Astrocyte (in vitro differentiated cells and primary cell): ENCODE data around the gene ACSF2. TPM values are rescaled to one million over a fixed set of nuclear protein-coding genes. Genes with fewer than 3 reads are reported as not detected.

ENCODE experiments used
- DNase-seq: peaks from one replicate; pipeline ENCODE4 v3.0.0-alpha.2; 2010; ENCODE audit warnings: low read depth
- FAIRE-seq: peaks from 2 replicates; lab custom pipeline; 2011; peaks lifted over from hg19 to GRCh38; lab: Jason Lieb, UNC
- H2AFZ ChIP-seq: 2 replicates; pipeline ENCODE4 v1.6.0; 2012; ENCODE audit warnings: low read depth, low read length, inconsistent platforms
- H3K27ac ChIP-seq: 2 replicates; pipeline ENCODE4 v1.5.1; 2011; ENCODE audit warnings: low read depth, low read length, inconsistent platforms
- H3K27me3 ChIP-seq: 2 replicates; pipeline ENCODE4 v1.6.0; 2011; ENCODE audit warnings: low read length, inconsistent platforms; ENCODE audit not compliant: insufficient read depth
- H3K36me3 ChIP-seq: 2 replicates; pipeline ENCODE4 v1.5.1; 2011; ENCODE audit warnings: low read length, inconsistent platforms; ENCODE audit not compliant: insufficient read depth
- H3K4me1 ChIP-seq: 2 replicates; pipeline ENCODE4 v1.5.1; 2011; ENCODE audit warnings: low read length, inconsistent platforms; ENCODE audit not compliant: insufficient read depth
- H3K4me2 ChIP-seq: 2 replicates; pipeline ENCODE4 v1.6.0; 2012; ENCODE audit warnings: low read length, inconsistent platforms
- H3K4me3 ChIP-seq: 2 replicates; pipeline ENCODE4 v1.5.1; 2011; ENCODE audit warnings: low read depth, mild to moderate bottlenecking, low read length, inconsistent platforms; ENCODE audit not compliant: insufficient read depth
- H3K79me2 ChIP-seq: 2 replicates; pipeline ENCODE4 v1.6.0; 2012; ENCODE audit warnings: mild to moderate bottlenecking, low read length, inconsistent platforms; ENCODE audit not compliant: insufficient read depth
- H3K9ac ChIP-seq: 2 replicates; pipeline ENCODE4 v1.6.0; 2012; ENCODE audit warnings: mild to moderate bottlenecking, low read length, inconsistent platforms
- H3K9me3 ChIP-seq: 2 replicates; pipeline ENCODE4 v1.5.1; 2012; ENCODE audit warnings: low read depth, mild to moderate bottlenecking, low read length, inconsistent platforms; ENCODE audit not compliant: insufficient read depth
- H4K20me1 ChIP-seq: 2 replicates; pipeline ENCODE4 v1.6.0; 2012; ENCODE audit warnings: low read length, inconsistent platforms; ENCODE audit not compliant: insufficient read depth
- H3K27ac Mint-ChIP-seq: one replicate; pipeline ENCODE4 v1.8.0; 2021; ENCODE audit warnings: mild to moderate bottlenecking, mixed read lengths; ENCODE audit not compliant: unreplicated experiment
- H3K27me3 Mint-ChIP-seq: one replicate; pipeline ENCODE4 v1.8.0; 2021; ENCODE audit warnings: low read depth, mixed read lengths; ENCODE audit not compliant: unreplicated experiment
- H3K36me3 Mint-ChIP-seq: one replicate; pipeline ENCODE4 v1.8.0; 2021; ENCODE audit warnings: low read depth, mixed read lengths; ENCODE audit not compliant: unreplicated experiment
- H3K4me1 Mint-ChIP-seq: one replicate; pipeline ENCODE4 v1.8.0; 2021; ENCODE audit warnings: low read depth, mixed read lengths; ENCODE audit not compliant: unreplicated experiment
- H3K4me3 Mint-ChIP-seq: one replicate; pipeline ENCODE4 v1.8.0; 2021; ENCODE audit warnings: mild to moderate bottlenecking, moderate library complexity, mixed read lengths; ENCODE audit not compliant: unreplicated experiment
- H3K9me3 Mint-ChIP-seq: one replicate; pipeline ENCODE4 v1.8.0; 2021; ENCODE audit warnings: mild to moderate bottlenecking, mixed read lengths; ENCODE audit not compliant: unreplicated experiment
- CTCF ChIP-seq: IDR thresholded peaks from 2 replicates; pipeline ENCODE4 v1.5.1; 2011; ENCODE audit warnings: low read depth, mild to moderate bottlenecking, inconsistent platforms, low read length, moderate library complexity; ENCODE audit not compliant: insufficient read depth
- EZH2 ChIP-seq: IDR thresholded peaks from 2 replicates; pipeline ENCODE4 v1.6.1; 2012; ENCODE audit warnings: mild to moderate bottlenecking, low read length, inconsistent platforms; ENCODE audit not compliant: insufficient read depth
- total RNA-seq: library from RNA; stranded (reverse); gene quantifications from 2 replicates; pipeline ENCODE4 v1.2.1, GENCODE V29; 2021

The ACSF2 gene
- total RNA-seq, 1 donor from 2014 or later: 28.3 TPM

- Histone ChIP-seq H3K27ac (no peak overlapping the region), H3K36me3 (no peaks in the 10 kb centered on the region), H2AFZ (no peak overlapping the region), H3K4me3 (no peak overlapping the region), H3K79me2 (no peaks in the 10 kb centered on the region), H3K27me3 (peaks cover 2% of the 10 kb centered on the region), H3K9ac (no peak overlapping the region), H3K9me3 (no peaks in the 10 kb centered on the region), H3K4me2 (no peak overlapping the region), H4K20me1 (no peaks in the 10 kb centered on the region), H3K4me1 (no peaks in the 10 kb centered on the region)
- Mint-ChIP-seq H3K9me3 (no peaks in the 10 kb centered on the region), H3K4me1 (peaks cover 2% of the 10 kb centered on the region), H3K27ac (no peak overlapping the region), H3K4me3 (no peak overlapping the region), H3K36me3 (no peaks in the 10 kb centered on the region), H3K27me3 (peaks cover 24% of the 10 kb centered on the region)
- TF ChIP-seq EZH2 (no peak), CTCF (no peak)
- DNase-seq (no peak), FAIRE-seq (no peak)
Measured at GRCh38 chr17:50522766-50523165, 96.7 kb downstream of the ACSF2 start.

- Histone ChIP-seq H4K20me1 (no peaks in the 10 kb centered on the region), H3K27me3 (peaks cover 2% of the 10 kb centered on the region), H3K4me1 (no peaks in the 10 kb centered on the region), H3K9ac (no peak overlapping the region), H2AFZ (no peak overlapping the region), H3K4me3 (no peak overlapping the region), H3K79me2 (no peaks in the 10 kb centered on the region), H3K36me3 (no peaks in the 10 kb centered on the region), H3K4me2 (no peak overlapping the region), H3K9me3 (no peaks in the 10 kb centered on the region), H3K27ac (no peak overlapping the region)
- no peaks in the 10 kb centered on the region for H3K36me3 Mint-ChIP-seq
- TF ChIP-seq CTCF: no peak
- no peak for TF ChIP-seq EZH2
- peaks cover 2% of the 10 kb centered on the region for H3K4me1 Mint-ChIP-seq
- no peak for DNase-seq
- no peak overlapping the region for H3K4me3 Mint-ChIP-seq
- peaks cover 26% of the 10 kb centered on the region for H3K27me3 Mint-ChIP-seq
- peaks cover 3% of the 10 kb centered on the region for H3K9me3 Mint-ChIP-seq
- FAIRE-seq: no peak
- peak overlapping the region; percentile 34 for H3K27ac Mint-ChIP-seq
Measured at GRCh38 chr17:50523208-50523607, 97.2 kb downstream of the ACSF2 start.

Other genes starting within 250 kb of the ACSF2 start
- 12,796 and 18,656 TPM in 2 replicates for gene COL1A1, start 224.6 kb upstream of the ACSF2 start, total RNA-seq
- 18.3 and 28.2 TPM in 2 replicates for gene TMEM92, start 151.8 kb upstream of the ACSF2 start, total RNA-seq
- 41.0 and 47.3 TPM in 2 replicates for gene XYLT2, start 80.1 kb upstream of the ACSF2 start, total RNA-seq
- gene MRPL27, start 53.0 kb upstream of the ACSF2 start, total RNA-seq: 57.3 and 60.3 TPM in 2 replicates
- 3.0 and 3.1 TPM in 2 replicates for gene EME1, start 53.0 kb upstream of the ACSF2 start, total RNA-seq
- 180 and 185 TPM in 2 replicates for gene LRRC59, start 28.7 kb upstream of the ACSF2 start, total RNA-seq
- gene CHAD, start 42.7 kb downstream of the ACSF2 start, total RNA-seq: not detected in 2 replicates
- gene RSAD1, start 52.6 kb downstream of the ACSF2 start, total RNA-seq: 18.8 and 21.6 TPM in 2 replicates
- gene MYCBPAP, start 82.2 kb downstream of the ACSF2 start, total RNA-seq: 0.99 and 1.4 TPM in 2 replicates
- 0.24 and 1.7 TPM in 2 replicates for gene EPN3, start 106.5 kb downstream of the ACSF2 start, total RNA-seq
- gene SPATA20, start 121.0 kb downstream of the ACSF2 start, total RNA-seq: 32.0 and 35.9 TPM in 2 replicates
- 0.27 and 0.36 TPM in 2 replicates for gene CACNA1G, start 134.5 kb downstream of the ACSF2 start, total RNA-seq
- gene ABCC3, start 208.7 kb downstream of the ACSF2 start, total RNA-seq: 0.41 and 0.55 TPM in 2 replicates